Glutamatergic neuron (in vitro differentiated cells): ENCODE results near the gene APAF1. TPM values are rescaled to one million over a fixed set of nuclear protein-coding genes. Genes with fewer than 3 reads are reported as not detected.

Experiments used
- DNase-seq: peaks from one replicate; pipeline ENCODE4 v3.0.0; 2022
- H3K27ac Mint-ChIP-seq: one replicate; pipeline ENCODE4 v1.8.0; 2020; ENCODE audit warnings: mild to moderate bottlenecking, mixed read lengths, inconsistent platforms; ENCODE audit not compliant: unreplicated experiment
- H3K27me3 Mint-ChIP-seq: one replicate; pipeline ENCODE4 v1.8.0; 2020; ENCODE audit warnings: mild to moderate bottlenecking, moderate library complexity, mixed read lengths, inconsistent platforms; ENCODE audit not compliant: unreplicated experiment
- H3K36me3 Mint-ChIP-seq: one replicate; pipeline ENCODE4 v1.8.0; 2020; ENCODE audit warnings: mild to moderate bottlenecking, mixed read lengths, inconsistent platforms; ENCODE audit not compliant: unreplicated experiment
- H3K4me1 Mint-ChIP-seq: one replicate; pipeline ENCODE4 v1.8.0; 2020; ENCODE audit warnings: mild to moderate bottlenecking, low read depth, mixed read lengths, inconsistent platforms; ENCODE audit not compliant: unreplicated experiment
- H3K4me3 Mint-ChIP-seq: one replicate; pipeline ENCODE4 v1.8.0; 2020; ENCODE audit warnings: mild to moderate bottlenecking, mixed read lengths, inconsistent platforms; ENCODE audit not compliant: unreplicated experiment
- H3K9me3 Mint-ChIP-seq: one replicate; pipeline ENCODE4 v1.8.0; 2020; ENCODE audit warnings: mild to moderate bottlenecking, moderate library complexity, mixed read lengths, inconsistent platforms; ENCODE audit not compliant: unreplicated experiment
- CTCF ChIP-seq: fragments of 200-600 bp; sonication (generic); IDR thresholded peaks from one replicate; pipeline ENCODE4 v1.5.0; 2021; ENCODE audit not compliant: partially characterized antibody, unreplicated experiment
- total RNA-seq: library from RNA; stranded (reverse); fragmentation: NEBNext Ultra II Directional; extraction: Animal tissue kit (Norgen Biotek cat#: 25700); gene quantifications from one replicate; pipeline ENCODE4 v1.2.1, GENCODE V29; 2021; ENCODE audit not compliant: unreplicated experiment

Gene APAF1
- total RNA-seq, 1 donor from 2014 or later: 20.8 TPM

DNA sequence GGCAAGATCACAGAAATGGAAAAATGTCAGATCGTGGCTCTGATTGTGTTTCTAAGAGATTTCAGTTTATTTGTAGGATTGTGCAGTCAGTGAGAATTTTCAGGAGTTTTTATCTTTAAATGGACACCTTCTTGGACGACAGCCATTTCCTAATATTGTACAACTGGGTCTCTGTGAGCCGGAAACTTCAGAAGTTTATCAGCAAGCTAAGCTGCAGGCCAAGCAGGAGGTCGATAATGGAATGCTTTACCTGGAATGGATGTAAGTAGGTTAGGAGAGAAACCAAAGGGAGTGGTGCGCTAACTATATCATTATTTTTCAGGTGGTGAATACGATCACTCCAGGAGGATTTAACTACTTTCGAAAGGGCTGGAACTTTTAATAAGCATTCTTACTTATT, 26.4 kb downstream of the APAF1 start:
- no peak overlapping the region for H3K27ac Mint-ChIP-seq
- H3K4me3 Mint-ChIP-seq: no peak overlapping the region
- DNase-seq: no peak
- H3K9me3 Mint-ChIP-seq: no peaks in the 10 kb centered on the region
- TF ChIP-seq CTCF: no peak
- no peaks in the 10 kb centered on the region for H3K36me3 Mint-ChIP-seq
- peaks cover 2% of the 10 kb centered on the region for H3K27me3 Mint-ChIP-seq
- H3K4me1 Mint-ChIP-seq: no peaks in the 10 kb centered on the region

GRCh38 chr12:98674841-98675240, 29.8 kb downstream of the APAF1 start:
- DNase-seq: no peak
- TF ChIP-seq CTCF: no peak
- no peak overlapping the region for H3K4me3 Mint-ChIP-seq
- no peaks in the 10 kb centered on the region for H3K36me3 Mint-ChIP-seq
- no peak overlapping the region for H3K27ac Mint-ChIP-seq
- no peaks in the 10 kb centered on the region for H3K9me3 Mint-ChIP-seq
- no peaks in the 10 kb centered on the region for H3K4me1 Mint-ChIP-seq
- no peaks in the 10 kb centered on the region for H3K27me3 Mint-ChIP-seq

GRCh38 chr12:98678236-98678945, 33.3 kb downstream of the APAF1 start:
- Mint-ChIP-seq H3K36me3 (no peaks in the 10 kb centered on the region), H3K4me3 (no peak overlapping the region), H3K27ac (no peak overlapping the region), H3K27me3 (no peaks in the 10 kb centered on the region), H3K4me1 (no peaks in the 10 kb centered on the region), H3K9me3 (no peaks in the 10 kb centered on the region)
- no peak for DNase-seq
- no peak for TF ChIP-seq CTCF

- Mint-ChIP-seq H3K4me3 (no peak overlapping the region), H3K27me3 (no peaks in the 10 kb centered on the region), H3K4me1 (no peaks in the 10 kb centered on the region), H3K27ac (no peak overlapping the region), H3K9me3 (no peaks in the 10 kb centered on the region), H3K36me3 (no peaks in the 10 kb centered on the region)
- DNase-seq: no peak
- no peak for TF ChIP-seq CTCF
Observed at GRCh38 chr12:98678946-98679610, 34.0 kb downstream of the APAF1 start.

GRCh38 chr12:98679611-98680005, 34.5 kb downstream of the APAF1 start:
- no peaks in the 10 kb centered on the region for H3K36me3 Mint-ChIP-seq
- H3K27me3 Mint-ChIP-seq: no peaks in the 10 kb centered on the region
- no peak overlapping the region for H3K4me3 Mint-ChIP-seq
- H3K9me3 Mint-ChIP-seq: no peaks in the 10 kb centered on the region
- TF ChIP-seq CTCF: no peak
- H3K27ac Mint-ChIP-seq: no peak overlapping the region
- no peaks in the 10 kb centered on the region for H3K4me1 Mint-ChIP-seq
- DNase-seq: no peak
